MM.1S (cell line): ENCODE data around the gene PSME3IP1.

Experiments used
- EZH2 ChIP-seq: fragments of 300-600 bp; sonication (generic); optimal IDR thresholded peaks from 2 replicates; pipeline ENCODE3; 2017; ENCODE audit warnings: low read depth, mild to moderate bottlenecking, antibody characterized with exemption, low read length, mixed read lengths
- TF ChIP-seq, protein P1 (sequence below): fragments of 300-600 bp; sonication (generic); IDR thresholded peaks from 2 replicates; pipeline ENCODE4 v1.5.1; 2016; ENCODE audit warnings: antibody characterized with exemption, low read length, mixed read lengths

DNA sequence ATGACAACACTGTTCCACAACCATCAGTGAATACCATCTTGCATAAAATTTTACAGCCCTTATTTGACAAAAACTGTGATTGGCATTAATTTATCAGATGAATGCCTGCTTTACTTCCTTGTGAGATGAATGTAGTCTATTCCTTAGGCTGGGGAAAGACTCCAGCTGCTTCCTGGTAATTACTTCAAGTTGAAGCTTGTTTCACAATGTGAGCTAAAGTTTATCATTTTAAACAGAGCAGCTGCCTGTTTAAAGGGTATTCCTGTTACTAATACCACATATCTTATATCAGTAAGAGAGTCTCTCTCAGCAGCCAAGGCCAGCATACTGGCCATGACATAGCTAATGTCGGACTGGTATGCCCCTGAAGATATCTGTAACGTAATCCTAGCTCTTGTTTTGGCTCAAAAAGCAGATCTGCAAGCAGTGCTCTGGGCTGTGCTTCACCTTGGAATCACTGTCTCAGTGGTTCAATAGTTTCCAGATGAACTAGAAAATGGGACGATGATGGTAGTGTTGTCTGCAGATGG is 46.0 kb upstream of the PSME3IP1 start:
- TF ChIP-seq, protein P1, sequence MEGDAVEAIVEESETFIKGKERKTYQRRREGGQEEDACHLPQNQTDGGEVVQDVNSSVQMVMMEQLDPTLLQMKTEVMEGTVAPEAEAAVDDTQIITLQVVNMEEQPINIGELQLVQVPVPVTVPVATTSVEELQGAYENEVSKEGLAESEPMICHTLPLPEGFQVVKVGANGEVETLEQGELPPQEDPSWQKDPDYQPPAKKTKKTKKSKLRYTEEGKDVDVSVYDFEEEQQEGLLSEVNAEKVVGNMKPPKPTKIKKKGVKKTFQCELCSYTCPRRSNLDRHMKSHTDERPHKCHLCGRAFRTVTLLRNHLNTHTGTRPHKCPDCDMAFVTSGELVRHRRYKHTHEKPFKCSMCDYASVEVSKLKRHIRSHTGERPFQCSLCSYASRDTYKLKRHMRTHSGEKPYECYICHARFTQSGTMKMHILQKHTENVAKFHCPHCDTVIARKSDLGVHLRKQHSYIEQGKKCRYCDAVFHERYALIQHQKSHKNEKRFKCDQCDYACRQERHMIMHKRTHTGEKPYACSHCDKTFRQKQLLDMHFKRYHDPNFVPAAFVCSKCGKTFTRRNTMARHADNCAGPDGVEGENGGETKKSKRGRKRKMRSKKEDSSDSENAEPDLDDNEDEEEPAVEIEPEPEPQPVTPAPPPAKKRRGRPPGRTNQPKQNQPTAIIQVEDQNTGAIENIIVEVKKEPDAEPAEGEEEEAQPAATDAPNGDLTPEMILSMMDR = no peak
- no peak for TF ChIP-seq EZH2
